Common myeloid progenitor, CD34-positive (primary cell): Measurements from ENCODE around the gene R3HDML.

Experiments
- CTCF ChIA-PET: fragments of 350-600 bp; sonication (Branson Sonifier 250); formaldehyde crosslinking; loops from one replicate; lab custom pipeline; 2021; ENCODE audit warnings: antibody characterized with exemption; lab: Charles Lee
- POLR2A ChIA-PET: fragments of 350-600 bp; sonication (Branson Sonifier 250); formaldehyde crosslinking; loops from one replicate; lab custom pipeline; 2021; ENCODE audit warnings: antibody characterized with exemption; lab: Charles Lee
- DNase-seq, 3 donors: peaks; one replicate each; pipeline versions ENCODE4 v3.0.0 to v3.0.0-alpha.2; 2013
- H3K27ac ChIP-seq, 2 experiments: 1 replicate in 1 of 2; 2 replicates in 1 of 2; pipeline ENCODE4 v1.7.0; 2013; ENCODE audit warnings: inconsistent platforms in 2 of 2, low read length in 2 of 2, mild to moderate bottlenecking in 2 of 2, low read depth in 1 of 2, moderate library complexity in 1 of 2; ENCODE audit not compliant: severe bottlenecking in 2 of 2, insufficient read depth in 1 of 2, poor library complexity in 1 of 2
- H3K27me3 ChIP-seq, 5 experiments: replicated peaks in 2 of 5; 1 replicate in 3 of 5; 2 replicates in 2 of 5; pipeline versions ENCODE4 v1.6.1 to v1.7.0; 2013; ENCODE audit warnings: low read length in 4 of 5, mild to moderate bottlenecking in 2 of 5, moderate library complexity in 2 of 5, inconsistent platforms in 1 of 5; ENCODE audit not compliant: insufficient read depth in 5 of 5, control insufficient read depth in 4 of 5
- H3K36me3 ChIP-seq, 4 experiments: 1 replicate in 2 of 4; 2 replicates in 2 of 4; pipeline versions ENCODE4 v1.6.1 to v1.7.0; 2013; ENCODE audit warnings: low read length in 3 of 4, control low read depth in 1 of 4, mild to moderate bottlenecking in 1 of 4; ENCODE audit not compliant: control insufficient read depth in 4 of 4, insufficient read depth in 4 of 4
- H3K4me1 ChIP-seq, 4 experiments: 1 replicate in 3 of 4; 2 replicates in 1 of 4; pipeline versions ENCODE4 v1.6.1 to v1.7.1; 2013; ENCODE audit warnings: low read length in 3 of 4, mild to moderate bottlenecking in 3 of 4, control low read depth in 1 of 4, inconsistent platforms in 1 of 4, moderate library complexity in 1 of 4; ENCODE audit not compliant: control insufficient read depth in 4 of 4, insufficient read depth in 4 of 4; ENCODE audit errors: control extremely low read depth in 1 of 4
- H3K4me3 ChIP-seq, 7 experiments: 1 replicate in 4 of 7; 2 replicates in 3 of 7; pipeline versions ENCODE4 v1.5.1 to v1.7.0; 2013; ENCODE audit warnings: mild to moderate bottlenecking in 7 of 7, low read length in 6 of 7, moderate library complexity in 6 of 7, inconsistent platforms in 2 of 7, low read depth in 2 of 7, control low read depth in 1 of 7; ENCODE audit not compliant: insufficient read depth in 4 of 7, control insufficient read depth in 1 of 7; ENCODE audit errors: extremely low read depth in 1 of 7
- H3K9me3 ChIP-seq, 5 experiments: 1 replicate in 4 of 5; 2 replicates in 1 of 5; pipeline versions ENCODE4 v1.6.1 to v1.7.1; 2013; ENCODE audit warnings: low read length in 4 of 5, mild to moderate bottlenecking in 2 of 5, inconsistent platforms in 1 of 5, low read depth in 1 of 5, moderate library complexity in 1 of 5; ENCODE audit not compliant: control insufficient read depth in 4 of 5, insufficient read depth in 2 of 5; ENCODE audit errors: control extremely low read depth in 1 of 5
- WGBS: methylation state at CpG from one replicate; pipeline ENCODE4 v1.1.5; 2013; ENCODE audit not compliant: insufficient coverage; 5-methylcytosine and 5-hydroxymethylcytosine counted together

Gene R3HDML

DNA sequence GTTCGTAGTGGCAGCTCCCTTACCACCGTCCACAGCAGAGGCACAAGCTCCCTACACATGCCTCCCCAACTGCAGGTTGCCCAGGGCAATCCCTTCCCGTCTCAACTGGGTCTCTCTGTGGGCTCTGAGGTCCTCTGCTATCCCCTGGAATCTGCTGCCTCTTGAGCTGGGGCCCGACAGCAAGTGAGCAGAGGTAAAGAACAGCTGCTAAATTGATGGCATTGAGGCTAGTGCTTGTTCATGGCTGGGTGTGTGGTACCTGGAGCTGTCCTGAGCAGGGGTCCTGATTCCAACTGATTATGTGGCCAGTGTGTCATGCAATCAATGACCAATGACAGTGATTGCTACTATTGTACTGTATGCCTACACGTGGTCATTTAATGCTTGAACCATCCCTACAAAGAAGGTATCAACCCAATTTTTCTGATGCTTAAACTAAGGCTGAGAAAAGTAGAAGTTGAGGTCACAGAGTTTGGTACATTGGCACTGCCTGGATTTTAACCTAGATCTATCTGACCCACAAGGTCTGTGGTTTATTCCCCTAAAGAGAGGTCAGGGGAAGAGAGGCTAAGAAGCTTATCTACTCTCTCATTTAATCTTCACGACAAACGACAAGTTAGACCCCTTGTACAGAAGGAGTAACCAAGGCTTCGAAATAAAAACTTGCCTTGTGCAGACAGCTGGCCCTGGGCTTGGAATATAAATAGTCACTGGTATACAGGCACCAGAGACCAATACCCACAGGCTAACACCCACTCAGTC is 59.7 kb downstream of the R3HDML start:
- DNase-seq = peak in 1 of 3 donors; percentile 28
- CTCF ChIA-PET = interaction anchor here (1.3 to 1.9 kb wide), 3 partner anchors 10 to 12 kb away, joined by 6 to 7 read pairs (median 7); no protein-coding TSS in a partner anchor
- WGBS = 60% methylated on average over 3 of the region's 8 CpGs
- Histone ChIP-seq H3K27me3 (peaks cover 0 to 10% (median 0%) of the 10 kb centered on the region in 5 experiments), H3K4me3 (no peak overlapping the region), H3K9me3 (no peaks in the 10 kb centered on the region), H3K36me3 (no peaks in the 10 kb centered on the region), H3K4me1 (peaks cover 0 to 14% (median 11%) of the 10 kb centered on the region in 4 experiments), H3K27ac (no peak overlapping the region)
- POLR2A ChIA-PET = no interaction called here

DNA sequence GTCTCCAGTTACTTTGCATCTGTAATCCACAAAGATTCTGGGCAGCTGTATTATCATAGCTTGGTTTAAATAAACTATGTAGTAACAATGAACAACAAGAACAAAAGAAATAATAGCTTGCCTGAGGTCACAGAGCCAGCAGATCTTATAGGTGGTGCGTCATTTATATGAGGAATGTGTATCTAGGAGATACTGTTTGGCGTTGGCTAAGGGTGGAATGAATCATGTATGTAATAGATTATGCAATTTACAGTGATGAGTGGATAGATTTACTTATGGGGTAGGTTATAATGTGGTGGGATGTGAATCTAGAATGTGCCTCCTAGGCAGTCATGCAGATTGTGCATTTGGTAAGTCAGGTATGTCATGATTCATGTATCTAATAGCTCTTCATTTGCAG is 61.5 kb downstream of the R3HDML start:
- Histone ChIP-seq H3K4me1 (peaks cover 0 to 14% (median 11%) of the 10 kb centered on the region in 4 experiments), H3K27me3 (peaks cover 0 to 8% (median 0%) of the 10 kb centered on the region in 5 experiments), H3K4me3 (no peak overlapping the region), H3K27ac (no peak overlapping the region), H3K36me3 (no peaks in the 10 kb centered on the region), H3K9me3 (no peaks in the 10 kb centered on the region)
- POLR2A ChIA-PET = interaction anchor here (0.6 kb wide), 1 partner anchor 208 kb away, joined by 3 read pairs; no protein-coding TSS in a partner anchor
- DNase-seq = no peak
- 100% methylated on average over 2 of the region's 2 CpGs for WGBS
- CTCF ChIA-PET = interaction anchor here (1.5 kb wide), 1 partner anchor 16 kb away, joined by 6 read pairs; no protein-coding TSS in a partner anchor

- peaks cover 0 to 8% (median 7%) of the 10 kb centered on the region in 4 experiments for H3K4me1 ChIP-seq
- 95% methylated on average over 3 of the region's 3 CpGs for WGBS
These were observed 62.6 kb downstream of the R3HDML start for GRCh38 chr20:44399446-44399845.

DNA sequence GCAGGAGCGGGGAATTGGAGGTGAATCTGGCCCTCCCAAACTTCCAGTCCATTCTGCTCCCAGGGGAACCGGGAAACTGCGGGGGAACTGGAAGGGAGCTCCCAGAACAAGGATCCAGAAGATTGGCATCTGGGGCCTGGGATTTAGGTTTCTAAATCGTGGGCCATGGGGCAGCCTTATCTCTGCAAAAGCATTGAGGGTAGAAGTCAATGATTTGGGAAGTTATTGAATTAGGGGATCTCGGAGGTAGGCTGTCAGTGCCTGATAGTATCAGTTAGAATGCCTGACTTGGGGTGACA is 63.8 kb downstream of the R3HDML start:
- no peak for DNase-seq
- Histone ChIP-seq H3K9me3 (no peaks in the 10 kb centered on the region), H3K4me3 (no peak overlapping the region), H3K4me1 (no peaks in the 10 kb centered on the region), H3K27me3 (peaks cover 0 to 6% (median 0%) of the 10 kb centered on the region in 5 experiments), H3K36me3 (no peaks in the 10 kb centered on the region), H3K27ac (no peak overlapping the region)
- POLR2A ChIA-PET = no interaction called here
- CTCF ChIA-PET = no interaction called here
- 80% methylated on average over 5 of the region's 5 CpGs for WGBS

More at GRCh38 chr20:44399446-44399845, 62.6 kb downstream of the R3HDML start:
- Histone ChIP-seq H3K4me3 (no peak overlapping the region), H3K27me3 (peaks cover 0 to 8% (median 0%) of the 10 kb centered on the region in 5 experiments), H3K9me3 (no peaks in the 10 kb centered on the region), H3K27ac (no peak overlapping the region), H3K36me3 (no peaks in the 10 kb centered on the region)
- DNase-seq = no peak
- ChIA-PET POLR2A (no interaction called here), CTCF (interaction anchor here (1.5 kb wide), 1 partner anchor 17 kb away, joined by 6 read pairs; no protein-coding TSS in a partner anchor)
